H1 (cell line): ENCODE measurements around the gene C6orf62. TPM values are rescaled to one million over a fixed set of nuclear protein-coding genes. Genes with fewer than 3 reads are reported as not detected.

Source experiments
- CTCF ChIA-PET: fragments of 300-600 bp; sonication (Branson Sonifier 250); formaldehyde crosslinking; loops from one replicate; lab custom pipeline; 2021; ENCODE audit not compliant: partially characterized antibody; lab: Charles Lee
- POLR2A ChIA-PET: fragments of 300-600 bp; sonication (Branson Sonifier 250); formaldehyde crosslinking; loops from one replicate; lab custom pipeline; 2021; ENCODE audit warnings: inconsistent platforms; ENCODE audit not compliant: partially characterized antibody; lab: Charles Lee
- DNase-seq, 2 experiments: peaks; one replicate each; pipeline versions ENCODE4 v3.0.0 to v3.0.0-alpha.2; 2010 to 2022; ENCODE audit warnings: low spot score in 2 of 2, low read depth in 1 of 2, mixed read lengths in 1 of 2
- FAIRE-seq: peaks from 2 replicates; lab custom pipeline; 2011; peaks lifted over from hg19 to GRCh38; lab: Jason Lieb, UNC
- H2AFZ ChIP-seq: 2 replicates; pipeline ENCODE4 v1.8.1; 2012; ENCODE audit warnings: low read length, inconsistent platforms
- H2AK5ac ChIP-seq: 2 replicates; pipeline ENCODE4 v1.6.1; 2013; ENCODE audit warnings: low read depth, low read length
- H2BK120ac ChIP-seq: replicated peaks from 2 replicates; pipeline ENCODE3; 2013; ENCODE audit warnings: low read depth, low read length, inconsistent platforms
- H2BK12ac ChIP-seq: 2 replicates; pipeline ENCODE4 v1.6.1; 2013; ENCODE audit warnings: low read depth, low read length
- H2BK15ac ChIP-seq: 2 replicates; pipeline ENCODE4 v1.6.1; 2013; ENCODE audit warnings: low read length
- H2BK20ac ChIP-seq: 2 replicates; pipeline ENCODE4 v1.6.1; 2013; ENCODE audit warnings: low read length
- H2BK5ac ChIP-seq: 2 replicates; pipeline ENCODE4 v1.6.1; 2013; ENCODE audit warnings: low read depth, low read length
- H3K14ac ChIP-seq: 2 replicates; pipeline ENCODE4 v1.6.1; 2013; ENCODE audit warnings: inconsistent platforms; ENCODE audit not compliant: insufficient read length
- H3K18ac ChIP-seq: 2 replicates; pipeline ENCODE4 v1.6.1; 2013; ENCODE audit warnings: low read length; ENCODE audit errors: extremely low read depth
- H3K23ac ChIP-seq: 2 replicates; pipeline ENCODE4 v1.6.1; 2013; ENCODE audit warnings: inconsistent platforms; ENCODE audit not compliant: insufficient read length
- H3K23me2 ChIP-seq: 2 replicates; pipeline ENCODE4 v1.6.1; 2013; ENCODE audit warnings: low read depth, low read length
- H3K27ac ChIP-seq: 2 replicates; pipeline ENCODE4 v1.6.1; 2011; ENCODE audit warnings: low read depth, low read length, inconsistent platforms
- H3K27me3 ChIP-seq, 4 experiments: replicated peaks in 1 of 4; 1 replicate in 1 of 4; 2 replicates in 3 of 4; pipeline versions ENCODE4 v1.6.1 to v1.8.1; 2011 to 2013; ENCODE audit warnings: low read length in 3 of 4, mild to moderate bottlenecking in 3 of 4, inconsistent platforms in 2 of 4, mixed read lengths in 2 of 4, moderate library complexity in 1 of 4; ENCODE audit not compliant: control insufficient read depth in 3 of 4, insufficient read depth in 3 of 4; ENCODE audit errors: extremely low read depth in 1 of 4
- H3K36me3 ChIP-seq, 4 experiments: 2 replicates each; pipeline versions ENCODE4 v1.6.1 to v1.8.1; 2011 to 2013; ENCODE audit warnings: mild to moderate bottlenecking in 4 of 4, low read length in 3 of 4, moderate library complexity in 2 of 4, control low read depth in 1 of 4, inconsistent platforms in 1 of 4; ENCODE audit not compliant: insufficient read depth in 4 of 4, control insufficient read depth in 2 of 4
- H3K4ac ChIP-seq: replicated peaks from 2 replicates; pipeline ENCODE3; 2013; ENCODE audit warnings: low read length, low read depth, mixed read lengths, inconsistent platforms; ENCODE audit not compliant: insufficient read length
- H3K4me1 ChIP-seq, 4 experiments: replicated peaks in 1 of 4; 1 replicate in 1 of 4; 2 replicates in 3 of 4; pipeline versions ENCODE4 v1.6.1 to v1.8.1; 2011 to 2013; ENCODE audit warnings: low read length in 3 of 4, inconsistent platforms in 2 of 4, mixed read lengths in 1 of 4; ENCODE audit not compliant: insufficient read depth in 4 of 4, control insufficient read depth in 3 of 4
- H3K4me2 ChIP-seq, 2 experiments: 2 replicates each; pipeline versions ENCODE4 v1.6.1 to v1.8.1; 2011 to 2013; ENCODE audit warnings: low read depth in 2 of 2, low read length in 2 of 2, control low read depth in 1 of 2, inconsistent platforms in 1 of 2, mild to moderate bottlenecking in 1 of 2; ENCODE audit not compliant: insufficient read depth in 1 of 2
- H3K4me3 ChIP-seq, 4 experiments: fragments of 200-600, 300-600 bp in 1 of 4; sonication (generic), shearing (Covaris generic), sonication (Bioruptor Twin) in 1 of 4; 2 replicates each; pipeline versions ENCODE4 v1.5.1 to v1.8.1; 2011 to 2016; ENCODE audit warnings: low read length in 4 of 4, low read depth in 3 of 4, control low read depth in 2 of 4, inconsistent platforms in 2 of 4, mild to moderate bottlenecking in 2 of 4, mixed read lengths in 1 of 4, moderate library complexity in 1 of 4; ENCODE audit not compliant: insufficient read depth in 2 of 4; ENCODE audit errors: extremely low read depth in 1 of 4
- H3K56ac ChIP-seq: replicated peaks from 2 replicates; pipeline ENCODE3; 2013; ENCODE audit warnings: low read depth, mild to moderate bottlenecking, mixed read lengths, low read length, inconsistent platforms; ENCODE audit not compliant: insufficient read length
- H3K79me1 ChIP-seq: 2 replicates; pipeline ENCODE4 v1.6.1; 2013; ENCODE audit warnings: low read depth, low read length, control low read depth
- H3K79me2 ChIP-seq, 2 experiments: 2 replicates each; pipeline versions ENCODE4 v1.6.1 to v1.8.1; 2012 to 2013; ENCODE audit warnings: low read length in 2 of 2, mild to moderate bottlenecking in 2 of 2, inconsistent platforms in 1 of 2; ENCODE audit not compliant: insufficient read depth in 2 of 2, control insufficient read depth in 1 of 2
- H3K9ac ChIP-seq, 4 experiments: replicated peaks in 1 of 4; 1 replicate in 1 of 4; 2 replicates in 3 of 4; pipeline versions ENCODE4 v1.6.1 to v1.8.1; 2011 to 2013; ENCODE audit warnings: low read depth in 3 of 4, low read length in 3 of 4, control low read depth in 2 of 4, mild to moderate bottlenecking in 2 of 4, moderate library complexity in 2 of 4, inconsistent platforms in 1 of 4; ENCODE audit errors: extremely low read depth in 1 of 4
- H3K9me3 ChIP-seq, 2 experiments: 2 replicates each; pipeline versions ENCODE4 v1.6.1 to v1.8.1; 2012 to 2013; ENCODE audit warnings: mild to moderate bottlenecking in 2 of 2, moderate library complexity in 2 of 2, control low read depth in 1 of 2, inconsistent platforms in 1 of 2, low read depth in 1 of 2, low read length in 1 of 2, mixed read lengths in 1 of 2; ENCODE audit not compliant: insufficient read depth in 2 of 2
- H4K20me1 ChIP-seq, 2 experiments: replicated peaks in 1 of 2; 2 replicates each; pipeline versions ENCODE3 to v1.8.1; 2011 to 2013; ENCODE audit warnings: inconsistent platforms in 2 of 2, low read length in 2 of 2, mild to moderate bottlenecking in 1 of 2; ENCODE audit not compliant: insufficient read depth in 2 of 2, control insufficient read depth in 1 of 2
- H4K5ac ChIP-seq: 2 replicates; pipeline ENCODE4 v1.6.1; 2013; ENCODE audit warnings: low read length, low read depth, mixed read lengths, inconsistent platforms; ENCODE audit not compliant: insufficient read length
- H4K8ac ChIP-seq: 2 replicates; pipeline ENCODE4 v1.8.0; 2013; ENCODE audit warnings: mild to moderate bottlenecking, moderate library complexity, low read length, inconsistent platforms; ENCODE audit not compliant: insufficient read depth; ENCODE audit errors: extremely low read depth
- H4K91ac ChIP-seq: replicated peaks from 2 replicates; pipeline ENCODE3; 2013; ENCODE audit warnings: low read length, mixed read lengths, inconsistent platforms; ENCODE audit not compliant: insufficient read length
- POLR2AphosphoS5 ChIP-seq: IDR thresholded peaks from 2 replicates; pipeline ENCODE4 v1.6.1; 2011; ENCODE audit warnings: low read depth, low read length
- SP1 ChIP-seq: IDR thresholded peaks from 2 replicates; pipeline ENCODE4 v1.6.1; 2011; ENCODE audit warnings: low read depth, low read length
- WGBS, 2 experiments: shearing (Covaris generic) in 1 of 2; methylation state at CpG; one replicate each; pipeline versions ENCODE4 v1.1.6 to v1.1.7; 2013 to 2015; ENCODE audit warnings: low lambda C conversion rate in 2 of 2, mixed read lengths in 2 of 2, inconsistent platforms in 1 of 2, low coverage in 1 of 2, missing lambda C conversion rate in 1 of 2; ENCODE audit not compliant: insufficient replicate concordance in 2 of 2, insufficient coverage in 1 of 2, insufficient read length in 1 of 2; ENCODE audit errors: extremely low coverage in 1 of 2, missing lambda C conversion rate in 1 of 2; 5-methylcytosine and 5-hydroxymethylcytosine counted together
- polyA plus RNA-seq, 7 experiments: library from polyadenylated mRNA; depleted of rRNA in 3 of 7; stranded (reverse) in 5 of 7; unstranded in 2 of 7; fragments of >200 nt in 5 of 7; fragments of 200-250 nt in 2 of 7; gene quantifications; 1 replicate in 5 of 7; 2 replicates in 1 of 7; 4 replicates in 1 of 7; pipeline versions ENCODE4 v1.2.1 to v1.2.3, GENCODE V29; 2011 to 2013; ENCODE audit warnings: missing spikeins in 2 of 7, mixed read lengths in 2 of 7
- total RNA-seq: library from RNA; stranded (reverse); fragmentation: NEBNext Ultra II Directional; extraction: Animal tissue kit (Norgen Biotek cat#: 25700); gene quantifications from 2 replicates; pipeline ENCODE4 v1.2.1, GENCODE V29; 2021

Gene C6orf62
- total and polyA plus RNA-seq, 2 of the 8 experiments (the other 6 are each of a cell fraction or from before 2014, with no cell fraction given), result 25.6 to 101 TPM

DNA sequence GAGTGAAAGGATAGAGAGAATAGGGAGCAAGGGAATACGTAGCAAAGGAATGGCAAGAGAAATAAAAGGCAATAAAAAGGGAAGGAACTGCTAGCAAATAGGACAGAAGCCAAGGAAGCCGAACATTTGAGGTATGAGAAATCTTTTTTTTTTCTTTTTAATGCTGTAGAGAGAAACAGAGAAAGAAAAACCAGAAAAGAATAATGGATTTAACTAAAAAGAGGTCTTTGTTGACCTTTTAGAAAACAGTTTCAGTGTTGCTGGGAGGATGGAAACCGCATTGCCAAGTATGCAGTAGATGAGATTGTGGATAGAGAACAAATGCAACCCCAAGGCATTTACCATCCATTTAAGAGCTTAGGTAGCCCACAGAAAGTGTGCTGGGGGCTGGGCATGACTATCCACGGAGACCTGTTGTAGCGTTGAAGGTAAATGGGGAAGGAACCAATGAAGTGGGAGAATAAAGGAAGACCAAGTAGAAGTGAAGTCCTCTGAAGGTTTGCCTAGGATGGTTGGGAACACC is 23.3 kb upstream of the C6orf62 start:
- no peak for DNase-seq
- no peaks in the 10 kb centered on the region for H3K4me1 ChIP-seq
- H3K14ac ChIP-seq, result no peak overlapping the region
- no peak overlapping the region for H2BK5ac ChIP-seq
- H4K5ac ChIP-seq, result no peak overlapping the region
- TF ChIP-seq POLR2AphosphoS5 (no peak), SP1 (no peak)
- H2BK12ac ChIP-seq, result no peak overlapping the region
- no peaks in the 10 kb centered on the region for H3K79me1 ChIP-seq
- H4K20me1 ChIP-seq, result no peaks in the 10 kb centered on the region
- H3K23ac ChIP-seq, result no peak overlapping the region
- H3K4me2 ChIP-seq, result no peak overlapping the region
- POLR2A ChIA-PET, result interaction anchor here (1.6 kb wide), 1 partner anchor 8 kb away, joined by 3 read pairs; no protein-coding TSS in a partner anchor
- H3K79me2 ChIP-seq, result no peaks in the 10 kb centered on the region
- H2BK120ac ChIP-seq, result no peak overlapping the region
- WGBS, 2 experiments, result 88% methylated on average over 5 of the region's 5 CpGs; no CpG with 5 or more reads in 1 of the 2 experiments
- no peaks in the 10 kb centered on the region for H3K27me3 ChIP-seq
- no peak for FAIRE-seq
- no peak overlapping the region for H3K4ac ChIP-seq
- H4K8ac ChIP-seq, result no peak overlapping the region
- no peaks in the 10 kb centered on the region for H3K9me3 ChIP-seq
- CTCF ChIA-PET, result interaction anchor here (1.0 to 1.2 kb wide), 2 partner anchors 167 to 250 kb away, joined by 3 read pairs; no protein-coding TSS in a partner anchor
- no peak overlapping the region for H4K91ac ChIP-seq
- H3K23me2 ChIP-seq, result no peaks in the 10 kb centered on the region
- no peak overlapping the region for H3K27ac ChIP-seq
- no peak overlapping the region for H3K9ac ChIP-seq
- H2BK20ac ChIP-seq, result no peak overlapping the region
- H2AFZ ChIP-seq, result no peak overlapping the region
- no peak overlapping the region for H3K4me3 ChIP-seq
- H3K36me3 ChIP-seq, result no peaks in the 10 kb centered on the region
- H2AK5ac ChIP-seq, result no peak overlapping the region
- no peak overlapping the region for H2BK15ac ChIP-seq
- H3K18ac ChIP-seq, result no peak overlapping the region
- no peak overlapping the region for H3K56ac ChIP-seq
